Activated CD4-positive, alpha-beta T cell treated with anti-CD3 and anti-CD28 coated beads, Interleukin-2, amount 10 ng/mL, durations not matched to agents 7 days and 5 days (primary cell): ENCODE data around the gene CNOT8. TPM values are rescaled to one million over a fixed set of nuclear protein-coding genes. Genes with fewer than 3 reads are reported as not detected.
"Not testable (repeated sequence)": the region's sequence is repeated elsewhere in the genome, so short reads cannot be mapped to it uniquely, and the experiment has no call there.

ENCODE experiments used
- CTCF ChIA-PET: fragments of 350-600 bp; sonication (Branson Sonifier 250); formaldehyde crosslinking; loops from one replicate; lab custom pipeline; 2021; ENCODE audit warnings: antibody characterized with exemption; lab: Charles Lee
- POLR2A ChIA-PET: fragments of 350-600 bp; sonication (Branson Sonifier 250); formaldehyde crosslinking; loops from one replicate; lab custom pipeline; 2021; ENCODE audit warnings: antibody characterized with exemption; lab: Charles Lee
- DNase-seq: peaks from one replicate; pipeline ENCODE4 v3.0.0-alpha.2; 2020
- H3K27ac Mint-ChIP-seq: one replicate; pipeline ENCODE4 v1.8.0; 2021; ENCODE audit warnings: mild to moderate bottlenecking, moderate library complexity, mixed read lengths
- H3K27me3 Mint-ChIP-seq: one replicate; pipeline ENCODE4 v1.8.0; 2021; ENCODE audit warnings: mixed read lengths
- H3K36me3 Mint-ChIP-seq: one replicate; pipeline ENCODE4 v1.8.0; 2021; ENCODE audit warnings: low read depth, mixed read lengths
- H3K4me1 Mint-ChIP-seq: one replicate; pipeline ENCODE4 v1.8.0; 2021; ENCODE audit warnings: mixed read lengths
- H3K4me3 Mint-ChIP-seq: one replicate; pipeline ENCODE4 v1.8.0; 2021; ENCODE audit warnings: mild to moderate bottlenecking, moderate library complexity, mixed read lengths
- H3K9me3 Mint-ChIP-seq: one replicate; pipeline ENCODE4 v1.8.0; 2021; ENCODE audit warnings: mixed read lengths
- microRNA-seq: library from miRNA; unstranded; fragments of <30 nt; microRNA quantifications from one replicate; pipeline ENCODE4 v1.2.0, GENCODE V29; 2021; ENCODE audit warnings: borderline microRNAs expressed, borderline replicate concordance
- total RNA-seq, 2 experiments: library from RNA; stranded (reverse); gene quantifications; one replicate each; pipeline ENCODE4 v1.2.3, GENCODE V29; 2021

Gene CNOT8
- total RNA-seq, 2 experiments from 2014 or later: 78.7 to 84.7 TPM

DNA sequence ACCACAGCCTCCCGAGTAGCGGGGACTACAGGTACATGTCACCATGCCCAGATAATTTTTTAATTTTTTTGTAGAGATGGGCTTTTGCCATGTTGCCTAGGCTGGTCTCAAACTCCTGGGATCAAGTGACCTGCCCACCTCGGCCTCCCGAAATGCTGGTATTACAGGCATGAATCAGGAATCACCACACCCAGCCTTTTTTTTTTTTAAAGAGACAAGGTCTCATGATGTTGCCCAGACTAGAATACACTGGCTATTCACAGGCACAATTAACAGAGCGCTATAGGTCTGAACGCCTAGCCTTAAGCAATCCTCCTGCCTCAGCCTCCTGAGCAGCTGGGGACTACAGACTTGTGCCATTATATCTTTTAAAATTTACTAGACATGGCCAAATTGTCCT, 43.5 kb downstream of the CNOT8 start:
- Mint-ChIP-seq H3K4me3 (no peak overlapping the region), H3K4me1 (no peaks in the 10 kb centered on the region), H3K27ac (no peak overlapping the region), H3K9me3 (no peaks in the 10 kb centered on the region), H3K36me3 (peaks cover 44% of the 10 kb centered on the region), H3K27me3 (no peaks in the 10 kb centered on the region)
- POLR2A ChIA-PET: no interaction called here
- CTCF ChIA-PET: interaction anchor here (3.1 kb wide), 1 partner anchor 9 kb away, joined by 8 read pairs; no protein-coding TSS in a partner anchor
- DNase-seq: no peak

GRCh38 chr5:154905601-154906000, 47.2 kb downstream of the CNOT8 start:
- H3K36me3 Mint-ChIP-seq: peaks cover 47% of the 10 kb centered on the region
- H3K9me3 Mint-ChIP-seq, H3K27me3 Mint-ChIP-seq, POLR2A ChIA-PET, DNase-seq, H3K4me1 Mint-ChIP-seq, H3K27ac Mint-ChIP-seq, H3K4me3 Mint-ChIP-seq: not testable (repeated sequence)
- CTCF ChIA-PET: interaction anchor here (0.6 kb wide), 1 partner anchor 55 kb away, joined by 3 read pairs; no protein-coding TSS in a partner anchor

- ChIA-PET POLR2A (no interaction called here), CTCF (interaction anchor here (0.6 to 1.5 kb wide), 3 partner anchors 11 to 102 kb away, joined by 3 to 6 read pairs (median 4); no protein-coding TSS in a partner anchor)
- peaks cover 31% of the 10 kb centered on the region for H3K36me3 Mint-ChIP-seq
- no peak for DNase-seq
- H3K4me1 Mint-ChIP-seq: no peaks in the 10 kb centered on the region
- no peaks in the 10 kb centered on the region for H3K9me3 Mint-ChIP-seq
- no peak overlapping the region for H3K4me3 Mint-ChIP-seq
- no peak overlapping the region for H3K27ac Mint-ChIP-seq
- H3K27me3 Mint-ChIP-seq: no peaks in the 10 kb centered on the region
Measured at GRCh38 chr5:154916874-154917273, 58.4 kb downstream of the CNOT8 start.

- Mint-ChIP-seq H3K4me1 (no peaks in the 10 kb centered on the region), H3K27me3 (no peaks in the 10 kb centered on the region), H3K9me3 (no peaks in the 10 kb centered on the region), H3K36me3 (peaks cover 23% of the 10 kb centered on the region), H3K27ac (no peak overlapping the region), H3K4me3 (no peak overlapping the region)
- CTCF ChIA-PET: interaction anchor here (0.9 to 1.5 kb wide), 3 partner anchors 10 to 16 kb away, joined by 3 to 6 read pairs (median 4); no protein-coding TSS in a partner anchor
- DNase-seq: no peak
- POLR2A ChIA-PET: no interaction called here
Measured at GRCh38 chr5:154917757-154918156, 59.3 kb downstream of the CNOT8 start.

DNA sequence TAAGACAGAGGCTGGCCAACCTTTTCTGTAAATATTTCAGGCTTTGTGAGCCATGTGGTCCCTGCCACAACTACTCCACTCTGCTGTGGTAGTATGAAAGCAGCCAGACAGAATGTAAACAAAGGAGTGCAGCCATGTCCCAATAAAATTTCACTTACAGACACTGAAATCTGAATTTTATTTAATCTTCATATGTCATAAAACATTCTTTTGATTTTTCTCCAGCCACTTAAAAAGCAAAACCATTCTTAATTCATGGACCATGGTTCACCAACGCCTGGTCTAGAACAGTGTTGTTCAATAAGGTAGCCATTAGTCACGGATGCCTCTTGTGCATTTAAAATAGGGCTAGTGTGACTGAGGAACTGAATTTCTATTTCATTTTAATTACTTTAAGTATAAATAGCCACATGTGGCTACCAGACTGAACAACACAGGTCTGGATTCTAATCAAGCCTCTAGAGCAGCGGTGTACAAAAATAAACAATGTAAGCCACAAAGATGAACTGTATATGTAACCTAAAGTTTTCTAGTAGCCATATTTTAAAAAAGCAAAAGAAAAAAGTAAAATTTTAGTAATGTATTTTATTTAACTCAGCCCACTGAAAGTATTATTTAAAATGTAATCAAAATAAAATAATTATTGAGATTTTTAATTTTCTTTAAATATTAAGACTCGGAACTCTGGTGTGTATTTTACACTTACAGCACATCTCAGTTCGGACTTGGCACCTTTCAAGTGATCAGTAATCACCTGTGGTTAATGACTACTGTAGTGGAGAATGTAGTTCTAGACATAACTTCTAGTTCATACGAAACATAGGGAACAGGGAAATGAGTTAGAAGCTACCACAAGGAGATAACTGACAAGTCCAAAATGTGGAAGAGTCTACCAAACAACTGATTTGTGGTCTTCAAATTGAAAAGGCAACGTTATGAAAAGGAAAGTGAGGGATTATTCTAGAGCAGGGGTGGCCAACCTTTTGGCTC, 65.3 kb downstream of the CNOT8 start:
- no peak overlapping the region for H3K27ac Mint-ChIP-seq
- H3K36me3 Mint-ChIP-seq: peaks cover 39% of the 10 kb centered on the region
- no peak for DNase-seq
- ChIA-PET CTCF (no interaction called here), POLR2A (no interaction called here)
- no peaks in the 10 kb centered on the region for H3K4me1 Mint-ChIP-seq
- no peaks in the 10 kb centered on the region for H3K27me3 Mint-ChIP-seq
- H3K4me3 Mint-ChIP-seq: no peak overlapping the region
- no peaks in the 10 kb centered on the region for H3K9me3 Mint-ChIP-seq

Small RNA genes lying within 50 kb of the gene (microRNA-seq; reads per million reads assigned to microRNA genes)
- gene MIR378H: not detected

Other genes with a start within 250 kb of the CNOT8 start
- 100 to 1,000 TPM; 203 to 213 TPM for gene LARP1, start 103.2 kb upstream of the CNOT8 start, total RNA-seq
- gene FAXDC2, start 8.0 kb upstream of the CNOT8 start, total RNA-seq: not detected
- 10 to 100 TPM; 15.7 to 17.8 TPM for gene GEMIN5, start 79.6 kb downstream of the CNOT8 start, total RNA-seq
- 10 to 100 TPM; 44.2 to 51.0 TPM for gene MRPL22, start 82.4 kb downstream of the CNOT8 start, total RNA-seq
- not detected for gene KIF4B, start 155.1 kb downstream of the CNOT8 start, total RNA-seq